SK-N-SH (cell line): ENCODE results near the gene EFTUD2. TPM values are rescaled to one million over a fixed set of nuclear protein-coding genes. Genes with fewer than 3 reads are reported as not detected.

Experiments
- CTCF ChIA-PET: fragments of 300-600, 350-600 bp; formaldehyde crosslinking; extraction: SDS; loops from one replicate; lab custom pipeline; 2021; lab: Yijun Ruan, JAX
- POLR2A ChIA-PET: fragments of 350-600 bp; sonication (Branson Sonifier 250); formaldehyde crosslinking; extraction: SDS; loops from one replicate; lab custom pipeline; 2020; ENCODE audit warnings: antibody characterized with exemption, inconsistent platforms; lab: Yijun Ruan, JAX
- DNase-seq: peaks from one replicate; pipeline ENCODE4 v3.0.0; 2012
- H2AFZ ChIP-seq: fragments of 200-600 bp; sonication (generic); 2 replicates; pipeline ENCODE4 v1.8.1; 2016; ENCODE audit warnings: antibody characterized with exemption, mild to moderate bottlenecking, low read depth
- H3F3A ChIP-seq: fragments of 200-600 bp; sonication (generic); replicated peaks from 2 replicates; pipeline ENCODE3; 2016; ENCODE audit warnings: antibody characterized with exemption, mild to moderate bottlenecking; ENCODE audit not compliant: insufficient read depth
- H3K27ac ChIP-seq, 2 experiments: fragments of 200-500 bp in 1 of 2; fragments of 200-600 bp in 1 of 2; sonication (Bioruptor generic) in 1 of 2; sonication (generic), shearing (Covaris generic) in 1 of 2; 2 replicates each; pipeline versions ENCODE4 v1.5.1 to v1.6.1; 2014 to 2016; ENCODE audit warnings: low read depth in 2 of 2, inconsistent platforms in 1 of 2, low read length in 1 of 2, mild to moderate bottlenecking in 1 of 2, mixed read lengths in 1 of 2
- H3K27me3 ChIP-seq: fragments of 200-600 bp; sonication (generic), shearing (Covaris generic); 2 replicates; pipeline ENCODE4 v1.6.1; 2016; ENCODE audit warnings: mixed run types; ENCODE audit not compliant: insufficient read depth
- H3K36me3 ChIP-seq, 2 experiments: fragments of 200-500 bp in 1 of 2; fragments of 200-600 bp in 1 of 2; sonication (Bioruptor generic) in 1 of 2; sonication (generic) in 1 of 2; replicated peaks in 1 of 2; 2 replicates each; pipeline versions ENCODE3 to v1.5.1; 2014 to 2016; ENCODE audit warnings: low read length in 1 of 2, mild to moderate bottlenecking in 1 of 2; ENCODE audit not compliant: insufficient read depth in 2 of 2, control insufficient read depth in 1 of 2
- H3K4me1 ChIP-seq, 2 experiments: fragments of 200-500 bp in 1 of 2; fragments of 200-600 bp in 1 of 2; sonication (Bioruptor generic) in 1 of 2; sonication (generic), shearing (Covaris generic) in 1 of 2; 2 replicates each; pipeline versions ENCODE4 v1.5.1 to v1.6.1; 2014 to 2016; ENCODE audit warnings: low read depth in 1 of 2, low read length in 1 of 2, mixed run types in 1 of 2; ENCODE audit not compliant: insufficient read depth in 2 of 2, control insufficient read depth in 1 of 2
- H3K4me2 ChIP-seq: fragments of 200-600 bp; sonication (generic), shearing (Covaris generic); 2 replicates; pipeline ENCODE4 v1.6.1; 2017; ENCODE audit warnings: mixed run types
- H3K4me3 ChIP-seq, 2 experiments: fragments of 200-500 bp in 1 of 2; fragments of 200-600 bp in 1 of 2; sonication (Bioruptor generic) in 1 of 2; sonication (generic), shearing (Covaris generic) in 1 of 2; 2 replicates each; pipeline versions ENCODE4 v1.5.1 to v1.8.1; 2014 to 2016; ENCODE audit warnings: low read depth in 2 of 2, inconsistent platforms in 1 of 2, low read length in 1 of 2, mild to moderate bottlenecking in 1 of 2, mixed read lengths in 1 of 2, moderate library complexity in 1 of 2
- H3K79me2 ChIP-seq: fragments of 200-600 bp; sonication (generic); 2 replicates; pipeline ENCODE4 v1.8.1; 2017; ENCODE audit warnings: mild to moderate bottlenecking; ENCODE audit not compliant: insufficient read depth
- H3K9ac ChIP-seq: fragments of 200-600 bp; sonication (generic); 2 replicates; pipeline ENCODE4 v1.6.1; 2017; ENCODE audit warnings: mixed run types
- H3K9me2 ChIP-seq: fragments of 200-600 bp; sonication (generic); 2 replicates; pipeline ENCODE4 v1.6.1; 2017; ENCODE audit warnings: mixed run types
- H3K9me3 ChIP-seq: fragments of 200-600 bp; sonication (generic); 2 replicates; pipeline ENCODE4 v1.6.1; 2017; ENCODE audit warnings: mixed run types, mild to moderate bottlenecking, moderate library complexity
- H4K20me1 ChIP-seq: fragments of 200-600 bp; sonication (generic); 2 replicates; pipeline ENCODE4 v1.6.1; 2017; ENCODE audit warnings: mild to moderate bottlenecking, mixed run types; ENCODE audit not compliant: insufficient read depth
- CHD2 ChIP-seq: fragments of 150-350 bp; IDR thresholded peaks from 2 replicates; pipeline ENCODE4 v1.6.1; 2018; ENCODE audit warnings: low read length; ENCODE audit not compliant: partially characterized antibody
- EZH2phosphoT487 ChIP-seq: fragments of 200-600 bp; sonication (generic); IDR thresholded peaks from 2 replicates; pipeline ENCODE4 v1.6.1; 2017; ENCODE audit warnings: low read depth, mixed run types, mild to moderate bottlenecking, antibody characterized with exemption, moderate library complexity, borderline replicate concordance
- GATA2 ChIP-seq: sonication (generic); formaldehyde crosslinking; IDR thresholded peaks from 2 replicates; pipeline ENCODE4 v1.5.0; 2020; ENCODE audit warnings: mild to moderate bottlenecking, missing genetic modification reagents
- MEF2A ChIP-seq: IDR thresholded peaks from 2 replicates; pipeline ENCODE4 v1.4.0; 2012; ENCODE audit warnings: low read depth, borderline replicate concordance
- NRF1 ChIP-seq: IDR thresholded peaks from 2 replicates; pipeline ENCODE4 v1.6.1; 2012; ENCODE audit warnings: low read depth, mild to moderate bottlenecking, low read length
- RAD21 ChIP-seq: IDR thresholded peaks from 2 replicates; pipeline ENCODE4 v1.6.1; 2012; ENCODE audit warnings: mild to moderate bottlenecking, low read length
- RXRA ChIP-seq: IDR thresholded peaks from 2 replicates; pipeline ENCODE4 v1.4.0; 2012; ENCODE audit warnings: low read depth, mild to moderate bottlenecking, borderline replicate concordance
- SMC3 ChIP-seq: IDR thresholded peaks from 2 replicates; pipeline ENCODE4 v1.6.1; 2012; ENCODE audit warnings: low read depth, low read length, improper control_type of control experiment
- WGBS: methylation state at CpG from one replicate; pipeline ENCODE4 v1.1.6; 2017; ENCODE audit warnings: low lambda C conversion rate; 5-methylcytosine and 5-hydroxymethylcytosine counted together
- polyA plus RNA-seq, 3 experiments: library from polyadenylated mRNA; depleted of rRNA; stranded (reverse); fragments of >200 nt; gene quantifications; 2 replicates each; pipeline ENCODE4 v1.2.3, GENCODE V29; 2012
- TF ChIP-seq, protein P1 (sequence below): fragments of 150-350 bp; IDR thresholded peaks from 2 replicates; pipeline ENCODE4 v1.6.1; 2016; ENCODE audit warnings: mild to moderate bottlenecking, low read depth, low read length
- TF ChIP-seq, protein P2 (sequence below): IDR thresholded peaks from 2 replicates; pipeline ENCODE4 v1.4.0; 2012; ENCODE audit warnings: low read depth, borderline replicate concordance
- TF ChIP-seq, protein P3 (sequence below): fragments of 200-600 bp; sonication (generic); IDR thresholded peaks from 2 replicates; pipeline ENCODE4 v1.6.1; 2017; ENCODE audit warnings: antibody characterized with exemption, mild to moderate bottlenecking, moderate library complexity
- TF ChIP-seq, protein P4 (sequence below): IDR thresholded peaks from 2 replicates; pipeline ENCODE4; 2012

Gene EFTUD2
- polyA plus RNA-seq, 1 of the 3 experiments (the other 2 are of a cell fraction) = 82.9 TPM

DNA sequence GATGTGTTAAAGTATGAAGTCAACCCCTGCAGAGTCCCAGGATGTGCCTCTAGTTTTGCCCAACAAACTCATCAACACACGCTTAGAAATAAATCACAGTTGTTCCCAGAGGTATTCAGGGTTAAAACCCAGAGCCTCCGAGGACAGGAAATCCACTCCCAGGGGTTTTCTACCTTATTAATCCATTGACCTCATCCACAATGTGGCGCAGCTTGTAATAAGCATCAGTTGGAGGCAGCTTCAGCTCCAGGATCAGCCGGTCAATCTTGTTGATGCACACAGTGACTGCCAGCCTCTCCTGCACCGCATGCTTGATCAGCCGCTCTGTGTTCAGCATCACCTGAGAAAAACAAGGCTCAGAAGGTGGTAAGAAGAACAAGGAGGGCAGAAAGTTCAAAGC, 23.5 kb downstream of the EFTUD2 start:
- TF ChIP-seq CHD2 (no peak), EZH2phosphoT487 (no peak), RXRA (no peak), NRF1 (no peak), SMC3 (no peak), MEF2A (no peak), RAD21 (no peak), GATA2 (CRISPR knock-in tag) (no peak)
- TF ChIP-seq, protein P1, sequence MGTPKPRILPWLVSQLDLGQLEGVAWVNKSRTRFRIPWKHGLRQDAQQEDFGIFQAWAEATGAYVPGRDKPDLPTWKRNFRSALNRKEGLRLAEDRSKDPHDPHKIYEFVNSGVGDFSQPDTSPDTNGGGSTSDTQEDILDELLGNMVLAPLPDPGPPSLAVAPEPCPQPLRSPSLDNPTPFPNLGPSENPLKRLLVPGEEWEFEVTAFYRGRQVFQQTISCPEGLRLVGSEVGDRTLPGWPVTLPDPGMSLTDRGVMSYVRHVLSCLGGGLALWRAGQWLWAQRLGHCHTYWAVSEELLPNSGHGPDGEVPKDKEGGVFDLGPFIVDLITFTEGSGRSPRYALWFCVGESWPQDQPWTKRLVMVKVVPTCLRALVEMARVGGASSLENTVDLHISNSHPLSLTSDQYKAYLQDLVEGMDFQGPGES = no peak
- TF ChIP-seq, protein P2, sequence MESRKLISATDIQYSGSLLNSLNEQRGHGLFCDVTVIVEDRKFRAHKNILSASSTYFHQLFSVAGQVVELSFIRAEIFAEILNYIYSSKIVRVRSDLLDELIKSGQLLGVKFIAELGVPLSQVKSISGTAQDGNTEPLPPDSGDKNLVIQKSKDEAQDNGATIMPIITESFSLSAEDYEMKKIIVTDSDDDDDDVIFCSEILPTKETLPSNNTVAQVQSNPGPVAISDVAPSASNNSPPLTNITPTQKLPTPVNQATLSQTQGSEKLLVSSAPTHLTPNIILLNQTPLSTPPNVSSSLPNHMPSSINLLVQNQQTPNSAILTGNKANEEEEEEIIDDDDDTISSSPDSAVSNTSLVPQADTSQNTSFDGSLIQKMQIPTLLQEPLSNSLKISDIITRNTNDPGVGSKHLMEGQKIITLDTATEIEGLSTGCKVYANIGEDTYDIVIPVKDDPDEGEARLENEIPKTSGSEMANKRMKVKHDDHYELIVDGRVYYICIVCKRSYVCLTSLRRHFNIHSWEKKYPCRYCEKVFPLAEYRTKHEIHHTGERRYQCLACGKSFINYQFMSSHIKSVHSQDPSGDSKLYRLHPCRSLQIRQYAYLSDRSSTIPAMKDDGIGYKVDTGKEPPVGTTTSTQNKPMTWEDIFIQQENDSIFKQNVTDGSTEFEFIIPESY = no peak
- TF ChIP-seq, protein P3, sequence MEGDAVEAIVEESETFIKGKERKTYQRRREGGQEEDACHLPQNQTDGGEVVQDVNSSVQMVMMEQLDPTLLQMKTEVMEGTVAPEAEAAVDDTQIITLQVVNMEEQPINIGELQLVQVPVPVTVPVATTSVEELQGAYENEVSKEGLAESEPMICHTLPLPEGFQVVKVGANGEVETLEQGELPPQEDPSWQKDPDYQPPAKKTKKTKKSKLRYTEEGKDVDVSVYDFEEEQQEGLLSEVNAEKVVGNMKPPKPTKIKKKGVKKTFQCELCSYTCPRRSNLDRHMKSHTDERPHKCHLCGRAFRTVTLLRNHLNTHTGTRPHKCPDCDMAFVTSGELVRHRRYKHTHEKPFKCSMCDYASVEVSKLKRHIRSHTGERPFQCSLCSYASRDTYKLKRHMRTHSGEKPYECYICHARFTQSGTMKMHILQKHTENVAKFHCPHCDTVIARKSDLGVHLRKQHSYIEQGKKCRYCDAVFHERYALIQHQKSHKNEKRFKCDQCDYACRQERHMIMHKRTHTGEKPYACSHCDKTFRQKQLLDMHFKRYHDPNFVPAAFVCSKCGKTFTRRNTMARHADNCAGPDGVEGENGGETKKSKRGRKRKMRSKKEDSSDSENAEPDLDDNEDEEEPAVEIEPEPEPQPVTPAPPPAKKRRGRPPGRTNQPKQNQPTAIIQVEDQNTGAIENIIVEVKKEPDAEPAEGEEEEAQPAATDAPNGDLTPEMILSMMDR = no peak
- TF ChIP-seq, protein P4, sequence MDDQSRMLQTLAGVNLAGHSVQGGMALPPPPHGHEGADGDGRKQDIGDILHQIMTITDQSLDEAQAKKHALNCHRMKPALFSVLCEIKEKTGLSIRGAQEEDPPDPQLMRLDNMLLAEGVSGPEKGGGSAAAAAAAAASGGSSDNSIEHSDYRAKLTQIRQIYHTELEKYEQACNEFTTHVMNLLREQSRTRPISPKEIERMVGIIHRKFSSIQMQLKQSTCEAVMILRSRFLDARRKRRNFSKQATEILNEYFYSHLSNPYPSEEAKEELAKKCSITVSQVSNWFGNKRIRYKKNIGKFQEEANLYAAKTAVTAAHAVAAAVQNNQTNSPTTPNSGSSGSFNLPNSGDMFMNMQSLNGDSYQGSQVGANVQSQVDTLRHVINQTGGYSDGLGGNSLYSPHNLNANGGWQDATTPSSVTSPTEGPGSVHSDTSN = no peak
- H3K27me3 ChIP-seq = no peaks in the 10 kb centered on the region
- H3K4me1 ChIP-seq = no peaks in the 10 kb centered on the region
- H3K27ac ChIP-seq = no peak overlapping the region
- ChIA-PET POLR2A (no interaction called here), CTCF (interaction anchor here (1.6 to 13.9 kb wide), 3 partner anchors 9 to 260 kb away, joined by 5 to 324 read pairs (median 117); partner anchors contain the start of gene ACBD4)
- no peaks in the 10 kb centered on the region for H3K9me3 ChIP-seq
- WGBS = 92% methylated on average over 6 of the region's 6 CpGs
- H3K4me2 ChIP-seq = no peak overlapping the region
- H3K79me2 ChIP-seq = peaks cover 12% of the 10 kb centered on the region; the same call in 1 of the 2 replicates
- H3K9ac ChIP-seq = no peak overlapping the region
- no peak overlapping the region for H2AFZ ChIP-seq
- no peak for DNase-seq
- 0 out of 2 replicates have a peak, but pooled peaks cover 5% of the 10 kb centered on the region for H4K20me1 ChIP-seq
- H3K4me3 ChIP-seq = no peak overlapping the region
- H3K9me2 ChIP-seq = no peaks in the 10 kb centered on the region
- H3K36me3 ChIP-seq = peaks cover 58 to 64% of the 10 kb centered on the region in 2 experiments
- H3F3A ChIP-seq = peaks cover 27% of the 10 kb centered on the region
